ENCODE measurements around the gene GMEB2.
"Not testable (repeated sequence)": the region's sequence is repeated elsewhere in the genome, so short reads cannot be mapped to it uniquely, and the experiment has no call there.

The GMEB2 gene, protein sequence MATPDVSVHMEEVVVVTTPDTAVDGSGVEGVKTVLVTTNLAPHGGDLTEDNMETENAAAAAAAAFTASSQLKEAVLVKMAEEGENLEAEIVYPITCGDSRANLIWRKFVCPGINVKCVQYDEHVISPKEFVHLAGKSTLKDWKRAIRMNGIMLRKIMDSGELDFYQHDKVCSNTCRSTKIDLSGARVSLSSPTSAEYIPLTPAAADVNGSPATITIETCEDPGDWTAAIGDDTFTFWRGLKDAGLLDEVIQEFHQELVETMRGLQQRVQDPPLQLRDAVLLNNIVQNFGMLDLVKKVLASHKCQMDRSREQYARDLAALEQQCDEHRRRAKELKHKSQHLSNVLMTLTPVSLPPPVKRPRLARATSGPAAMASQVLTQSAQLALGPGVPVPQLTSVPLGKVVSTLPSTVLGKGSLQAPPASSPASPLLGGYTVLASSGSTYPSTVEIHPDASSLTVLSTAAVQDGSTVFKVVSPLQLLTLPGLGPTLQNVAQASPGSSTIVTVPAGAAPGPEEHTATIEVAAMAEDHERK

DNA sequence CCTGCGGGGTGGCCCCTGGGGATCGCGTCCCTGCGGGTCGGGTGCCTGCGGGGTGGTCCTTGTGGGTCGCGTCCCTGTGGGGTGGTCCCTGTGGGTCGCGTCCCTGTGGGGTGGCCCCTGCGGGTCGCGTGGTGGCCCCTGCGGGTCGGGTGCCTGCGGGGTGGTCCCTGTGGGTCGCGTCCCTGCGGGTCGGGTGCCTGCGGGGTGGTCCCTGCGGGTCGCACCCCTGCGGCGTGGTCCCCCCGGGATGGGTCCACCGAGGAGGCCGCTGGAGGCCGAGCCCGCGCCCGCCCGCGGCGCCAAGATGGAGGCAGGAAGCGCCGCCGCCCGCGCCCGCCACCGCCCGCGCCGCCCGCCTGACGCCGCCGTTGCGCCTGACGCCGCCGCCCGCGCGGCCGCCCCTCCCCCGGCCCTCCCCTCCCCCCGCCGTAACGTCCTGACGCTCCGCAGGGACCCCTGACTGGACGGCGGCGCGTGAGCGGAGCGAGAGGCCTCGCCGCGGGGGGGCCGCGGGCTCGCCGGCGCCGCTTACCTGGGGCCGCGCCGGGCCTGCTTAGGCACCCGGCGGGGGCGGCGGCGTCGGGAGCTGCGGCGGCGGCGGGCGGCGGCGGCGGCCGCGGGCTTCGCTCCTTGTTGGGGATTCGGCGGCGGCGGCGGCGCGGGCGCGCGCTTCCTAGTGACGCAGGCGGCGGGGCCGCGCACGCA is at the start of gene GMEB2:
Gene GMEB2, minus strand, starts transcription at position 678 of the 705 bp plus-strand sequence. CDS start 7,704 bp downstream, outside the sequence.
- no peak for DNase-seq

DNA sequence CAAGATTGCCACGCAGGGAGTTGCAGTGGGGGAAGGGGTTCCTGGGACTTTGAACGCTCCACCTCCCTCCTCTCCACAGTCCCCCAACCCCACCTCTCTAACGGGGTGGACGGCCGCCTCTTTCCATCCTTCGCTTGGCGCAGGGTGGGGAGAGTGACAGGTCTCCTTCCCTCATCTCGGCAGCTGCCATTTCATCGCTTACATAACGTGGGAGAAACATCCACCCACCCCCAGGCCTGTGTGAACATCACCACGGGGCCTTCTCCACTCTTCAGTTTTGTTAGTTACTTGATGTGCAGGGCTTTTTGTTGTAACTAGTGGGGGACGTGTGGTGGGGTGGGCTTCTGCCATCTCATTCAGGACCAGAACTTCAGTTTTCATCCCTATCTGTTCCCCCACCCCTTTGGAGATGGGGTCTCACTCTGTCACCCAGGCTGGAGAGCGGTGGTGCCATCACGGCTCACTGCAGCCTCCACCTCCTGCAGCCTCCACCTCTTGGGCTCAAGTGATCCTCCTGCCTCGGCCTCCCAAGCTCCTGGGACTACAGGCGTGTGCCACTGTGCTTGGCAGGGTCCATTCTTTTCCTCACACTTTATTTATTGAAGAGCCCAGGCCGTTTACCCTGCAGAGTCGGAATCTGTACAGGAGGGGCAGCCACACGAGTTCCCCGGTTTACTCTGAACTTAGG is 48.9 kb upstream of the GMEB2 start:
- DNase-seq: no peak

DNA sequence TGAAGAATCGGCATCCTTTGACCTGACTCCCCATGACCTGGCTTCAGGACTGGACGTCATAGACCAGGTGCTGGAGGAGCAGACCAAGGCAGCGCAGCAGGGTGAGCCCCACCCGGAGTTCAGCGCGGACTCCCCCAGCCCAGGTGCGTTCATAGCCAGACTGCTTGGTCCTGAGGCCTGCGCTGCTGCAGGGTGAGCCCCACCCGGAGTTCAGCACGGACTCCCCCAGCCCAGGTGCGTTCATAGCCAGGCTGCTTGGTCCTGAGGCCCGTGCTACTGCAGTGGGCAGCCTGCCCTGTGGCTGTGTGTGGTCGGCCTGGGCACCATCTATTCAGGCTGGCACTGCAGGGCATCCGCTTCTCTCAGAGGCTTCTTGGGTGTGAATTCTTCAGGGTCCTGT is 47.0 kb upstream of the GMEB2 start:
- no peak for DNase-seq

DNA sequence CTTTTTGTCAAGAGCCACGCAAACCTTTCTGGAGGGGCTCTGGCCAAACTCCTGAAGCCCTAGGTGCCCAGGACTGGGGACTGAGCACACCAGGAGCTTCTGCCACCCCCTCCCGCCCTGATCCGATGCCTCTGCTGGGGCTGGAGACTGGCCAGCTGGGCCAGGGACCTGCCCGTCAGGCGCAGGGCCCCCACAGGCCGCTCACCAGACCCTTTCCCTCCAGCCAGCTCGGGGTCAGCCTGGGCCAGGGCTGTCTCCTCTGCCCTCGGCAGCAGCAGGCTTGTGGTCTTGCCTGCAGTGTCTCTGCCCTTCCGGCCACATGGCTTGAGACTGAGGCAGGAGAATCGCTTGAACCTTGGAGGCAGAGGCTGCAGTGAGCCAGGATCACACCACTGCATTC is 45.8 kb upstream of the GMEB2 start:
- DNase-seq: no peak

DNA sequence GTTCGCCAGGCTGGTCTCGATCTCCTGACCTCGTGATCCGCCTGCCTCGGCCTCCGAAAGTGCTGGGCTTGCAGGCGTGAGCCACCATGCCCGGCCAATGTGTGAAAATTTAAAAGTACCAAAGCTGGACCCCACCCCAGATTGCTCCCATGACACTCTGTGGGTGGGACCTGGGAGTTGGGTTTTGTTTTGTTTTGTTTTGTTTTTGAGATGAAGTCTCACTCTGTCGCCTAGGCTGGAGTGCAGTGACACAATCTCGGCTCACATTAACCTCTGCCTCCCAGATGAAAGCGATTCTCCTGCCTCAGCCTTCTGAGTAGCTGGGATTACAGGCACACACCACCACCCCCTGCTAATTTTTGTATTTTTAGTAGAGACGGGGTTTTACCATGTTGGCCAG is 44.8 kb upstream of the GMEB2 start:
- not testable (repeated sequence) for DNase-seq

DNA sequence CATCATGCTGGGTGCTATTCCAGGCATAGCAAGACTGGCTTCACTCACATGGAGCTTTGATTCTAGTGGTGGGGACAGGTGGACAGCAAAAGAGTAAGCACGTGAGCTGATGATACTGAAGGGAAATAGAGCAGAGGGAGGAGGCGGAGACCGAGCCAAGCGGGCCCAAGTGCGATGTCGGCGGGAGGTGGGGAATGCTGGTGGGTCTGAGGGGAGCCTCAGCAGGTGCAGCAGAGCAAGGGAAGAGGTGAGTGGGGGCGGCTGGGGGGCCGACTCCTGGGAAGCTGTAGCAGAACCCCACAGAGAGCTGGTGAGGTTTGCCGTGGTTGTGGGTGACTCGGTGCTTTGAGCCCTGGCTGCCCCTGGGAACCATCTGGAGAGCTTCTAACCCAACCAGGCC is 41.5 kb upstream of the GMEB2 start:
- no peak for DNase-seq

DNA sequence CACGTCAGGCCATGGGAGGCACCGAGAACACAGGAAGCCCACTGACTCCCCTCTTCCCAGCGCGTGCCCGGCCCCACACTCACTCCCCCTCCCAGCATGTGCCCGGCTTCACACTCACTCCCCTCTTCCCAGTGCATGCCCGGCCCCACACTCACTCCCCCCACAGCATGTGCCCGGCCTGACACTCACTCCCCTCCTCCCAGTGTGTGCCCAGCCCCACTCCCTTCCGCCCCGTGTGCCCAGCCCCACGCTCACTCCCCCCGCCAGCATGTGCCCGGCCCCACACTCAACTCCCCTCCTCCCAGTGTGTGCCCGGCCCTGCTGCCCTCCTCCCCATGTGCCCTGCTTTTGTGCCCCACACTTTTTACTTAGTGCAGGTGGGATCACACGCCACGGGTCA is 41.0 kb upstream of the GMEB2 start:
- DNase-seq: no peak

DNA sequence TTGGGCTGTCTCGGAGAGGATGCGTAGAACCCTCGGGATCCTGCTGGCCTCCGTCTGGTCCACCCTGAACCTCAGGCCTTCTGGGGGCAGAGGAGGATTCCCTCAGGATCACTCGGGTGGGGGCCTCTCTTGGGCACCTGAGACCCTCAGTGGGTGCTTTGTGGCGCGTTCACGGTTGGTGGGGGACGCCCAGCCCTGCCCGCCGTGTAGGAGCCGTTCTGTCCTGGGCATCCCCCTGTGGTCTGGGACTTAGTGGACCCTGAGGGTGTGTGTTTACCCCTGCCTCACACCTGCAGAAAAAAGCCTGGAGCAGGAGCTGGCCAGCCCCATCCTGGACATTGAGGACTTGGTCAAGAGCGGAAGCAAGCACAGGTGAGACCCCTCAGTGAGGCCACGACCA is 38.8 kb upstream of the GMEB2 start:
- DNase-seq: no peak

DNA sequence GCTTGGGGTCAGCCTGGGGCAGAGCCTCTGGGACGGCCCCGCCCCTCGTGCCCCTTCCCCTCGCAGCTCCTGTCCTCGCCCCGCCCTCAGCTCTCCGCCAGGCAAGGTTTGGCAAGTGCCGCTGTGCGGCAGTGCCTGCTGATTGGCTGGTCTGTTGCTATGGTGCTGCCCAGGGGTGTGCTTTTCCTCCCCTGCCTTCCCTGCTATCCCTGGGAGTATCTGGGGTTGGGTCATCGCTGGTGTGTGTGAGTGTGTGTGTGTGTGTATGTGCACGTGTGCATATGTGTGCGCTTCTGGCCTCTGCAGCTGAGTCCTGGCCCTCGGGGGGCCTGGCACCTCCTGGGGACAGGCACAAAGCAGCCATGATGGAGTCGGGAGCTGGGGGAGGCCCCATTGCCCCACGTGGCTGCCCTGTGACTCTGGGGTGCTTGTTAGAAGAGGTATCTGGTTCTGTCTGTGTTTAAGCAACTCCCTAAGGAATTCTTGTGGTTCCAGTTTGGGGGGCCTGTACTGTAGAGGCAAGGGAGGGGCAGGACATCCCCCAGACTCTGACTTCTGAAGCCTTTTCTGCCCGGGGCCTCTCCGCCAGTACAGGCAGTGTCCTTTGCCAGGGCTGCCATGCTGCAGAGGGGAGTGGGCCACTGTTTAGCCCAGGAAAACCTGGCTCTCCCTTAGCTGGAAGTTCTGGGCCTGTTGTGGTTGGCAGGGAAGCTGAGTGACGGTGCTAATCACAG is 38.1 kb upstream of the GMEB2 start:
- no peak for DNase-seq

DNA sequence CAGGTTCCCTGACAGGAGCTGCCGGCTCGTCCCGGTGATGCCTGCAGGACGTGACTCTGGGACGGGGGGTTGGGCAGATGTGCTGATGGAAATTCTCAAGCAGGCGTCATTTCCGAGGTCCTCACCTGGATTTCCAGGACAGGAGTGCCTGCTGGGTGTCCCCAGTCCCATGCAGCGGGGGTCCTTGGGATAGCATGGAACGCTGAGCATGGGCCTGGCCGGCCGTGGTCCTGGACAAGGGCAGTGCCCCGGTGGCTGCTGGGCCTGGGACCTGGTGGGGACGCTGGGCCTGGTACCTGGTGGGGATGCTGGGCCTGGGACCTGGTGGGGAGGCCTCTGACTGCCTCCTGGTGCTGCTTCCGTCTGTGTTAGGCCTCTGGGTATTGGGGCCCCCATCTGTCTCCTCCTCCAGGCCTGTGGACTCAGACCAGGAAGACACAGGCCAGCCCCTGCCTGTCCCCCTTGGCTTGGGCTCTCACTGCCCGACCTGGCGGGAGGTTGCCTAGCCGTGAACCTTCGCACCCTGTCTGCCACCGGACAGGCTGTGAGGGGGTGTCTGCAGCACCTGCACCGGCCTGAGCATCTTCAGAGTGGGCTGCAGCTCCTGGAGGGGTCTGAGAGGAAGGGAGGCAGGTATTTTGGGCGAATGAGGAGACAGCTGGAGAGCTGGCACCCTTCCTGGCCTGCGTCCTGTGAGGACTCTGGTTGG is 37.4 kb upstream of the GMEB2 start:
- DNase-seq: no peak

DNA sequence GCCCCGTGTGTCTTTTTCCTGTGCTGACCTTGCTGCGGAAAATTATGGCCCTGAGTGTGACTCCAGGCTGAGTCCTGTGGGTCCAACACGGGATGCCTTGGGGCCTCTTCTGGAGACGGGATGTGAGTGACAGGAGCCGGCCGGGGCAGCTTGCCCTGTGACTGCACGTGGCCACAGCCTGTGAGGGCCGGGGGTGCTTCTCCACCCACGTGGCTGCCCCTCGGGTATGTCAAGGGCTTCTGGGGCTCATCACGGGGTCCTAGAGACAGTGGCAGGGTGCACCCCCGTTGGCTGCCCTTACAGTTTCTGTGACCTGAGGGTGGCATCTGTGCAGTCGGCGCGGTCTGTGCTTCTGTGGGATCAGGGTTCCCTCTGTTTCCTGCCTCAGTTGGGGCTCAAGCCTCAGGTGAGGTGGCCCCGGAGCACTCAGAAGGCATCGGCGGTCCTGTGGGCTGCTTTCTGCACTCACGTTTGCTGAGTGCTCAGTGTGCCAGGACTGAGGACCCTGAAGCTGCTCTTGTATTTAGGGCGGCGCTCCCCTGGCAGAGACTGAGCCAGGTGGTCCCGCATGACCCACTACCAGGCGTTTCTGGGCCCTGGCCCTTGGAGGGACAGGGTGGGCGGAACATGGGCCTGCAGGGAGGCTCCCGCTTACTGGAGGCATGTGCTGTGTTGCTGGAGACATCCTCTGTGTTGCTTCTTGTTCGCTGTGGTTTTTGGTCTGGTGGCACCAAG is 36.6 kb upstream of the GMEB2 start:
- DNase-seq: no peak

DNA sequence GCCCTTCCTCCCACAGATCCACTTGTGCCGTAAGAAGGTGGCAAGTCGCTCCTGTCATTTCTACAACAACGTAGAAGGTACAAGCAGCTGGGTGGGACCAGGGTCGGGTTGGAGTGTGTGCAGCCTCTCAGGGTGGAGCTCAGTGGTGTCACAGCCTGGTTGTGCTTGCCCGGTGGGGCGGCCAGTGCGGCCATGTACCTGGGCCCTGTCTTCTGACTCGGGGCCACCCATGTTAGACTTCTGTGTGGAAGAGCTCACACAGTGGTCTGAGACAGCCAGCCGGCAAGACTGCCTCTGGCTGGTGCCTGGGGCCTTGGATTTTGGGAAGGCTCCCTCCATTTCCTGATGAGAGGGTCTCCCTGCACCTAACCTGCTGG is 35.9 kb upstream of the GMEB2 start:
- no peak for DNase-seq

DNA sequence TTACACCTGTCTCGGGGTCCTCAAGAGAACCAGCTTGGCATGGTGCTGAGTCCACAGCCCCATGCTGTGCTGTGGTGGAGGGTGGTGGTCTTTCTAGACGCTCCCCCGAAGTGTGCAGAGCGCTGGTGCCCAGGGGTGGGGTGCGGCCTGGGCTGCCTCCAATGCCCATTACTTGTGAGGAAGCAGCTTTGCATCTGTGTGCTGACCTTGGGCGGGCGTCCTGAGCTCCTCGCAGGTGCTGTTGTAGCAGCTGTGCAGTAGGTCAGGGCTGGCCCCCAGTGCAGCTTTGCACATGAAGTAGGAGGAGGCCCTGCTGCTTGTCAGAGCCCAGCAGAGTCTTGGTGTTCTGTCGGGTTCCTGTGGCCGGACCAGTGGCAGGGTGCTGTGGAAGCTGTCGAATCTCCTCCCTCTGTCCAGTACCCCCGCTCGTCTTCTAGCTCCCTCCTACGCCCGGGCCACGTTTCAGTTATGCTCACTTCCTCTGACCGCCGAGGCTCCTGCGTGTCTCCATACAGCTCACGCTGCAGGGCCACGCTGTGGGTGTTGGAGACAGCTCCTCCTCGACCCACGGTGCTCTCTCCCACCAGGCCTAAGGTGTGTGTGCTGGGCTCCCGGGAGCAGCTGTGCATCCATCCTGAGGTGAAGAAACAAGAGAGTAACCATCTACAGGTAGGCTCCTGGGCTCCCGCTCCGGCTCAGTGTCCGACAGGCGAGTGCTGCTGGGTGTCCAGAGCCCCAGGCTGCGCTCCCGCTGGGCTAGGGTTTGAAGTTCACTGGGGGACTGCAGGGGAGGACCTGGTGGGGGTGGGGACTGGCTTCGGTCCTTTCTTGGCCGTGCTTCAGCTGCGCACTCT is 35.3 kb upstream of the GMEB2 start:
- no peak for DNase-seq

DNA sequence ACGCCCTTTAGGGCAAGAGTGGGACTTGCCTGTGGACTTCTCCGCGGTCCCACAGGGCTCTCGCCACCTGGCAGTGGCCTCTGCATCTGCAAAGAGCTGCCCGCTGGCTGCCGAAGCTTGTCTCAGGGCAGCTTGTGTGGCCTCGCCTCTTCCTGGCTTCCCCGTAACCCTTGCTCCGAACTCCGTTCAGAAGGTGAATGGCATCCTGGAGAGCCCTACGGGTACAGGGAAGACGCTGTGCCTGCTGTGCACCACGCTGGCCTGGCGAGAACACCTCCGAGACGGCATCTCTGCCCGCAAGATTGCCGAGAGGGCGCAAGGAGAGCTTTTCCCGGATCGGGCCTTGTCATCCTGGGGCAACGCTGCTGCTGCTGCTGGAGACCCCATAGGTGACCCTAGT is 34.2 kb upstream of the GMEB2 start:
- no peak for DNase-seq

DNA sequence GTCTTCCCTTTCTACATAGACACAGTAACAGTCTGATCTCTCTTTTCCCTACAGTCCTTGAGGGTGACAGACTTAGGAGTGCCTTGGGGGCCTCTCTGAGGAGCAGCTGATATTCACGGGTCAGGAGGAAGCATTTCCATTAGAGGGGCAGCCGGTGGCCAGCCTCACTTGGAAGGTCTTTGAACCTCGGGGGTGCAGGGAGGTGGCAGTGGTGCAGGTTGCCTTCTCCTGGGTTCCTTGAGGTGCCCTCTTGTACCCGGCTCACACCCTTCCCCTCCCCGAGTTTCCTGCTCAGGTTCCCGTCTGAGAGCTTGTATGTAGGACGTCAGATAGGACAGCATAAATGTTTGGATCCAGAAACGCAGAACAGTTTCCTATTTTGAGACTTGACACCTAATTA is 33.7 kb upstream of the GMEB2 start:
- DNase-seq: no peak

DNA sequence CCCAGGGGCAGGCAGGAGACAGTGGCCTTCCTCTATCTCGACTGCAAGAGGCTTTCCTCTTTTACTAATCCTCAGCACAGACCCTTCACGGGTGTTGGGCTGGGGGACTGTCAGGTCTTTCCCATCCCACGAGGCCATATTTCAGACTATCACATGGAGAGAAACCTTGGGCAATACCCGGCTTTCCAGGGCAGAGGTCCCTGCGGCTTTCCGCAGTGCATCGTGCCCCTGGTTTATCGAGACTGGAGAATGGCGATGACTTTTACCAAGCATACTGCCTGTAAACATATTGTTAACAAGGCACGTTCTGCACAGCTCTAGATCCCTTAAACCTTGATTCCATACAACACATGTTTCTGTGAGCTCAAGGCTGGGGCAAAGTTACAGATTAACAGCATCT is 33.3 kb upstream of the GMEB2 start:
- DNase-seq: not testable (repeated sequence)

DNA sequence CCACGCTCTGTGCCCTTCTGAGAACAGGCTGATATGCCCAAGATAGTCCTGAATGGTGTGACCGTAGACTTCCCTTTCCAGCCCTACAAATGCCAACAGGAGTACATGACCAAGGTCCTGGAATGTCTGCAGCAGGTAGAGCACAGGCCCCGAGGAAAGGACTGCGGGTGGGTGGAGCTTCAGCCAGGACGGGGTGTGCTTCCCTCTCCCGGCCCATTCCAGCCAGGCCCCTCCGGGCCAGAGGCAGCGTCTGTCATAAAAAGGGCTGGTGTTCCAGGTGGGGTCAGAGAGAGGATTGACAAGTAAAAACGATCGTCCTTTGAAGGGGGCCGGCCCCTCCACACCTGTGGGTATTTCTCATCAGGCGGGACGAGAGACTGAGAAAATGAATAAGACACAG is 32.5 kb upstream of the GMEB2 start:
- no peak for DNase-seq

DNA sequence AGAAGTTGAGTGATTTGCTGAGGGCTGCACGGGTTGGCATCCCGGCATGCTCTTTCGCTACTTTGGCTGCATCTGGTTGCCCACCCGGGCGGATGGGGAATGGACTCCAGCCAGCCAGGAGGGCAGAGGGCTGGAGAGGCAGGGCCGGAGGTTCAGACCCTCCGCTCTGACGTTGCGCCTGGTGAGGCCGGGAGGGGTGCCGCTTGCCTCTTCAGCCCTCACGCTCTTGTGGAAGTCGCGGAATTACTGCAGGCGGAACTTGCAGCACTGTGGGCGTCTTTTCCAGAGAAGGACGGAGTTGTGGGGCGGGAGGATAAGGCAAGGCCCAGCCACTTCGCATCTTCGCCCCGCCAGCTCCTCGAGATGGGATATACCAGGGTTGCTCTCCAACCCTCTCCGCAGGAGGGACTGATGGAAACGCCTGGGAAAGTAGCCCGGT is 31.9 kb upstream of the GMEB2 start:
- DNase-seq: no peak

DNA sequence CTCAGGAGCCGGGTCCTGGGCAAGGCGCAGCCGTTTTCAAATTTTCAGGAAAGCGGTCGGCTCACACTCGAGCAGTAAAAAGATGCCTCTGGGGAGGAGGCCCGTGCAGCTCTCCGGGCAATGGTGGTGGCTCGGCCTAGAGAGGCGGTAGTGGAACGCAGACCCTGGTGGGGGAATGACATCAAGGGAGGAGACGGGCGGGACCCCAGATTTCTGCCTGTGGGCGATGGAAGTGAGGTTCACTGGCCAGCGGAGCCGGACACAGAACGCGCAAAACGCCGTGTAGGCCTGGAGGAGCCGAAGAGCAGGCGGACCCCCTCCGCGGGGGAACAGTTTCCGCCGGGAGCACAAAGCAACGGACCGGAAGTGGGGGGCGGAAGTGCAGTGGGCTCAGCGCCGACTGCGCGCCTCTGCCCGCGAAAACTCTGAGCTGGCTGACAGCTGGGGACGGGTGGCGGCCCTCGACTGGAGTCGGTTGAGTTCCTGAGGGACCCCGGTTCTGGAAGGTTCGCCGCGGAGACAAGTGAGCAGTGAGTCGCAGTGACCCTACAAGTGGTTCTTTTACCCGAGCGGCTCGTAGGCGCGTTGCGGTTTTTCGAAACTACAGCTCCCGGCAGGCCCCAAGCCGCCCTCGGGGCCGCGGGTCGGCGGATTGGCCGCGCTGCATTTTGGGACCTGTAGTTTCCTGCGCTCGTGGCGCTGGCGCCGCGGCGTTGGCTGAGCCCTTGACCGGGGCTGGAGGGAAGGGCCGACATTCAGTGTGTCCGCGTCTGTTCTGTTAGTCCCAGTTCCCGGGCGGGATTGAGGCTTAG is 31.2 kb upstream of the GMEB2 start, which contains the start of gene RTEL1:
Gene RTEL1, plus strand, starts transcription at position 376 of the 812 bp plus-strand sequence. CDS start 1,091 bp downstream, outside the sequence.
- DNase-seq: peak; percentile 62
